ENCODE data around the gene CEP120.
"Not testable (repeated sequence)": the region's sequence is repeated elsewhere in the genome, so short reads cannot be mapped to it uniquely, and the experiment has no call there.

Gene CEP120

DNA sequence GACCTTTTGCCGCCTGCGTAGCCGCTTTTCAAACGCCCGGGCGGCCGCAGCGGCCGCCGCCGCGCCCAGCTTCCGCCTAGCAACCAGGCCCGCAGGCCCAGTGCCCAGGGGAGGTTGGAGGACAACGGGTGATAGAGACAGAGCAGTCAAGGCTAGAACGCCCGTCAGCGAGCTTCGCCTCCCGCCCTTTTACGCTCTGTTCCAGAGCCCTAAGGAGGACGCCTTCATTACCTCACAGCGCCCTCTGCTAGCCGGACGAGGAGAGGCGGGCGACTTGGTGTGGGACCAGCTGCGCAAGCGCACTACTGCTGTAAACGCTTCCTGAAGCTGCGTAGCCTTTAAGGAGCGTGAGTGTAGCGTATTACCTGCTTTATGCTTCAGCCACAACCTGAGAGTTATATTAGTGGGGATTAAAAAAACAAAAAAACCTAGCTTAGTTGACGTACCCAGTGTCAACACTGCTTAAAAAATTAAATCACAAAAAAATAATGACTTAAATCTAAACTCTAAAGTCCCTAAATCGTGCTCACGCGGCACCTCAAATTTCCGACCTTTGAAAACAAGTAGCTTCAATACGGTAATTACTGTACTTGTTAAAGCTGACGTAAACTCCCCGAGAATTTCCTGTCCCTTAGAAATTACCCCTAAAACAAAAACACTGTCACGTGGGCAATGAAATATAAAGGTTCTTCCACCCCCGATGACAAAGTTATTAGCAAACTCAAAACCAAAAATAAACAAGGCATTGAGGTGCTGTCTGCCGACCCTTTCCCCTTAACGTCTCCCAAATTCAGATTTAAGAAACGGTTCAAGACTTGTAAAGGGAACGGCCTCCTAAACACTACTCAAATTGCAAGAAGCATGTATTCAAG, at the start of gene CEP120:
Gene CEP120 (minus strand): TSS at position 126 of the 872 bp plus-strand sequence. CDS start 405 bp downstream, outside the sequence.
- DNase-seq: peak; percentile 96

DNA sequence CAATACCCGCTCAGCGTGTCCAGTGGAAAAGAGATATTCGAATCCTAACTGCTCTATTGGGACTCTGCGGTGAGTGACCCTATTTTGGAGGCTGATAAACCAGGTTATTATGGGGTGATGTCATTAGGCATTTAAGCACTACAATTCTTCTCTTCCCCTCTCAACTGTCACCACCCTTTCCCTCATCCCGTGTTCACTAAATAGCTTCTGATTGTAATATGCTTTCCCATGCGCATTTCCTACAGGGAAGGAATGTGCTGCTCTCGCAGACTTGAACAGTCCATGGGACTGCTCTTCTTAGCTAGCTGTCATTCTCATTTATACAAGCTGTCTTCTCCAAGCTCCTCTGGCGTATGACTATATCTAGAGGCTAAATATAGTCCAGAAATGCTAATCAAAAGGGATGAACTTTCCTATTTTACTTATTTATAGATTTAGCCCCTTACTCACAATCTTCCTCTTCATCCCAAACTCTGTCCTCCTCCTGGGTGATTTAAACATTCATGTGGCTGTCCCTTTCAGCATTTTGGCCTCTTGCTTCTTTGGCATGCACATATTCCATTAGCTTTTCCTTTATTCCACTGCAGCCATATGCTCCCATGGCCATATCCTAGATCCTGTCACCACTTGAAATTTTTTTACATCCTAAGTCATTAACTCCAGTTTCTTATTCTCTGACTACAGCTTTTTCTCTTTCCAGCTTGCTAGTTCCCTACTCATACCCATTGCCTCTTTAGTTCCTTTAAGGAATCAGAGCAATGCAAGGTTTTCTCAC, 49.1 kb upstream of the CEP120 start:
- DNase-seq: no peak

DNA sequence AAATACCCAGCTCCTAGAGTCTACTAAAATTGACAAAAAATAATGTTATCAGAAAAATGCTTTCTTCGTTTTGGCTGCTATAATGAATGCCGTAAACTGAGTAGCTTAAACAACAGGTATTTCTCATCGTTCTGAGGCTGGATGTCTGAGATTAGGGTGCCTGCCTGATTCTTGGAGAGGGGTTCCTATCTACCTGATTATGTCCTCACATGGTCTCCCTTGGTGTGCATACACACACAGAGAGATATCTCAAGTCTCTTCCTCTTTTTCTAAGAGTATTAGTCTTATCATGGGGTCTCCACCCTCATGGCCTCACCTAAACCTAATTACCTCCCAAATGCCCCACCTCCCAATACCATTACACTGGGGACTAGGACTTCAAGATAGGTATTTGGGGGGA, 48.2 kb upstream of the CEP120 start:
- no peak for DNase-seq

DNA sequence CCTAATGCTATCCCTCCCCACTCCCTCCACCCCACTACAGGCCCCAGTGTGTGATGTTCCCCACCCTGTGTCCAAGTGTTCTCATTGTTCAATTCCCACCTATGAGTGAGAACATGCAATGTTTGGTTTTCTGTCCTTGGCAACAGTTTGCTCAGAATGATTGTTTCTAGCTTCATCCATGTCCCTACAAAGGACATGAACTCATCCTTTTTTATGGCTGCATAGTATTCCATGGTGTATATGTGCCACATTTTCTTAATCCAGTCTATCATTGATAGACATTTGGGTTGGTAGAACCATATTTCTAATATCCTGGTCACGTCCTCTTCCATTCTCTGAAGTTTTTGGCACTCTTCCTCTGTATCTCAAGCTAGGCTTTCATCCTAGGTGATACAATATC, 43.6 kb upstream of the CEP120 start:
- not testable (repeated sequence) for DNase-seq

DNA sequence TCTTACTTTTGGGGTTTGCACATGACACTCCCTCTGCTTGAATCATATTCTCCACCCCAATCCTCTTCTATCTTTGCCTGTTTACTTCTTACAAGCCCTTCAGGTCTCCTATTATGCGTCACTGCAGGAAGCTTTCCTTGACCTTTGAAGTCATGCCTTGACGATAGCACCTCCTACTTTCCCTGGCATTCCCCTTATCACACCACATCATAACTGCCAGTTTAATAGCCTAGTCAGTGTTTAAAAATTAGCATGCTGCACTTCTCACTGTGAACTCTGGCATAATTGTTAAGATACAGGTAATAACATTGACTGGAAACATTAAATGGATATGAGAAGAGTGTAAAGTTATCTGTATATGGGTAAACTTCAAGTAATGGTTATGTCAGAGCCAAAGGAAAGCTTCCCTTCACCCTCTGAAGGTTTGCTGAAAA, 37.1 kb upstream of the CEP120 start:
- DNase-seq: peak; percentile 22

DNA sequence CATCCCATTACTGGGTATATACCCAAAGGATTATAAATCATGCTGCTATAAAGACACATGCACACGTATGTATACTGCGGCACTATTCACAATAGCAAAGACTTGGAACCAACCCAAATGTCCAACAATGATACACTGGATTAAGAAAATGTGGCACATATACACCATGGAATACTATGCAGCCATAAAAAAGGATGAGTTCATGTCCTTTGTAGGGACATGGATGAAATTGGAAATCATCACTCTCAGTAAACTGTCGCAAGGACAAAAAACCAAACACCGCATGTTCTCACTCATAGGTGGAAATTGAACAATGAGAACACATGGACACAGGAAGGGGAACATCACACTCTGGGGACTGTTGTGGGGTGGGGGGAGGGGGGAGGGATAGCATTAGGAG, 35.8 kb upstream of the CEP120 start:
- DNase-seq: not testable (repeated sequence)

DNA sequence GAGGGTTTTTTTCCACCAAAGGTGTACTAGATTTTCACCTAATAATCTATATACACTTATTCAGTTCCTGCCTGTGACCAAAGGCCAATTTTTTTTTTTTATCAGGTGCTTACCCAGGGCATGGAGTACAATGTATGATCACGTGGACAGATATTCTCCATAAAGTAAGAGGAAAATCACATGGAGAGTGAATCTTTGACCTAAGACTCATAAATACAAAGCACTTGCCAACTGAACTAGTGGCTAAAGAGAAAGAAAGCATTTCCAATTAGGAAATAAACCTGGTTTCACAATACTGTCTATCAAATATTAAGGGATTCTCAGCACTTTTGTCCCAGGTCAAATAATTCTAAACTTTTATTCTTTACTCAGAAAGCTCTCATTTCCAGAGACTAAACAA, 33.0 kb upstream of the CEP120 start:
- DNase-seq: no peak

DNA sequence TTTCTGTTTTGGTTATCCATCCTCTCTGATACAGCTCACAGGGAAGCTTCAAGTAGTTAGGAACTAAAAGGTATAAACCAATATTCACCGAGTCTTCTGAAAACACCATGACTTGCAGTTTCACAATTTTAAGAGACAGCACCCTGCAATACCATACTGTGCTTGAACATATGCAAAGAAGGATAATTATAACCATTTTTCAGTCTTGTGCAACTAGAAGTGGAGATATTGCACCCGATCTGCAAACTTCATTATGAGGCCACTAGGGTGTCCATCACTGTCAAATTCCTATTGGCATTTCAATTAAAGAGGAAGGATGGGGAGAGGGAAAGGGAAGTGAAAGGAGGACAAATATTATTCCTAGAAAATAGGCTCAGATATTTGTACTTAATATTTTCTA, 32.4 kb upstream of the CEP120 start:
- no peak for DNase-seq

DNA sequence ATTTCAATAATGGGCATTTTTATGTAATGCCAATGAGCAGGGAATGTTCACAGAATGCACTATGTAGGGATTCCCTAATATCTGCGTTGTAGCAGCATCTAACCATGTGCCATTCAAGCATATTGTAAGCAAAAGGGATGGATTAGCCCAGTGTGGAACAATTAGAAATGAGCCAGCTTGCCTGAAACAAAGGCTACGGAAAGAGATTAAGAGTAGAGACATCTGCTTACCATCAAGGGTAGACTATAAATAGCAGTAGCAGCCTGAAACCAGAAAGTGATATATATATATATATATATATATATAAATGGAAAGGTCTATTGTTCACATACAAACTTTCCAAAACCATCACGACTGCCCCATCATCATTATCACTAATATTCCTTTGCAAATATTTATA, 31.9 kb upstream of the CEP120 start:
- DNase-seq: no peak

DNA sequence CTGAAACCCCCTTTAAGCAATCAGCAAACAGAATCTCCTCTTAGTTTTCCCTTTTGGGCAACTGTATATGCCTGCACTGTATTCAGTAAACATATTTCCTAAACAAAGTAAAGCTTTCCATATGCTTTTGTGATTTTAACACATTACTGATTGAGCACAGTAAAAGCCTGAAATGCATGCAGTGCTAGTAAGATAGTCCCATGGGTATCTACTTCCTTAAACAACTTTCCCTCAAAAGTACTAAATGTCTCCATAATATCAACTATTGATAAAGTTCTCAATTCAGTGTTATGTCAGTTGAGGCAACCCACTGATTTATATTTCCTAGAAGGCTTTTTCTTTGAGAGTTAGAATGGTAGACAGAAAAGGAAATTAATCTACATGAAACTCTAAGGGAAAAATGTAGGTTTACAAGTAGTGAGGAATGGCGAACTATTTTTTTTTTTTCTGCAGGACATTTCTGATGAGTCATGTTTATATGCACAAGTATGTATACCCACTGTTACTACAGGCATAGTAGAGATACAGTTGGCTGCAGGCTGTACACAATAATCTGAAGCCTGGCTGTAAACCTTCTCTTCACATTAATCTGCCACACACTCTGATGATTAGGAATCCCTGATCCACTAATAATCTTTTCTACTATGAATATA, 31.2 kb upstream of the CEP120 start:
- DNase-seq: no peak

DNA sequence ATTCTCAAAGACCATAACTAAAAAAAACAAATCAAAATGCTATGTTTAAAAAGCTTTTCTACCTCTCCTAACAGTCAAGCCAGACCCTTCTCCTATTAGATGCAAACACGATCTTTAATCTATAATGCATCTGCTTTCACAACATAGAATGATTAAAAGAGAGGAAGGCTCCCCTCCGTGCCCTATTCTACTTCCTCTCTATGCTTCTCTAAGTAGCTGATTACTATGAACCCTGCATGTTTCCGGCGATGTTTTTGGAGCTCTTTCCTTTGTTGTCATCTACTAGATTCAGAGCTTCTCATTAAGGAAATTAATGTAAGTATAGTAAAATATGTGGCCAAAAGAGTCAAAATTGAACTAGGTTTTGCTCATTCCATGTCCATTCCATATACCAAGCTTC, 29.2 kb upstream of the CEP120 start:
- DNase-seq: no peak

DNA sequence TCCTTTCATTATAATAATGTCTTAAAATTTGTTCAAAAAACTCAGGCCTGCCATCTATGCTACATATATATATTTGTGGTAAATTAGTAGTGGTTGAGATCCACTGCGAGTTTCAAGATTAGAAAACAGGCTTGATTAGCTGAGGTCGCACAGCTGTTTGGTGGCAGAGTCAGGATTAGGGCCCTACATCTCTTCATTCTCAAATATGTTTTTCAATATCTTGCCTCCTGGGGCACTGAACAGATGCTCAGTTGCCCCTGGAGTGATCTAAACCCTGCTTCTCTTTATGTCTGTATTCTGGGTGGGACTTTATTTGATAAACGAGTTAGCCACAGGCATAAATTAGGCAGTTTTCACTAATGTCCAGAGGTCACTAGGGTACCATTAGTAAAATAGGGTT, 27.8 kb upstream of the CEP120 start:
- no peak for DNase-seq

DNA sequence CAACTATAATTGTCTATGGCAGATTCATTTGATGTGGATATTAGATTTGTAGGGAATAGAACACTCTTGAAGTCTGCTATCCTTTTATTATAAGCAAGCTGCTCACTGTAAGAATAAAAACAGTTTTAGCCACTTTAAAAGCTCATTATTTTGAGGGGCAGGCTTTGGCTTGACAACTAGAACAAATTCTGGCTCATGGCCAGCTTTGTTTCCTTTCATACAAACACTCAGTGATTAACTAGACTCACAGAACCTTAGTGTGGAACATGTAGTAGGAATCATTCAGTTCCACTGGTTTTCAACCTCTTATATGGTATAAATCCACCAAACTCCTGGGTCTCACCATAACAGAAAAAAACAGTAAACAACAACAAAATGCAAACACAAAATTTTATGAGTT, 27.4 kb upstream of the CEP120 start:
- no peak for DNase-seq

DNA sequence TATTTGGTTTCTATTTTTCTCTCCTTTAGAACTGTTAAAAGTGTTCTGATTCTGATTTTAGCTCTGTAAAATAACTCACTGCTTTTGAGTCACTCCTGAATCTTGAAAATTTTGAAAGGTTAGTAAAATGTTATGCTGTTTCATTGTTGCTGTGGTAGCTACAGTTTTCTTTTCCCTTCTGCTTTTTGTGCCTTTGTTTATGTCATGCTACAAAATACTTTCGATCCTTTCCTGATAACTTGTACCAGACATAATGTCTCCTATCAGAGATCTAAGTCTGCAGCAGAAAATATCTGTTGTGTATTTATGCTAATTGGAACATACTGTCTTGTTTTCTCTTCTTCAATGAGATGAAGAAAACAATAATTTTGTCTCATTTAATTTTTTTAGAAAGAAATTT, 26.9 kb upstream of the CEP120 start:
- DNase-seq: no peak

DNA sequence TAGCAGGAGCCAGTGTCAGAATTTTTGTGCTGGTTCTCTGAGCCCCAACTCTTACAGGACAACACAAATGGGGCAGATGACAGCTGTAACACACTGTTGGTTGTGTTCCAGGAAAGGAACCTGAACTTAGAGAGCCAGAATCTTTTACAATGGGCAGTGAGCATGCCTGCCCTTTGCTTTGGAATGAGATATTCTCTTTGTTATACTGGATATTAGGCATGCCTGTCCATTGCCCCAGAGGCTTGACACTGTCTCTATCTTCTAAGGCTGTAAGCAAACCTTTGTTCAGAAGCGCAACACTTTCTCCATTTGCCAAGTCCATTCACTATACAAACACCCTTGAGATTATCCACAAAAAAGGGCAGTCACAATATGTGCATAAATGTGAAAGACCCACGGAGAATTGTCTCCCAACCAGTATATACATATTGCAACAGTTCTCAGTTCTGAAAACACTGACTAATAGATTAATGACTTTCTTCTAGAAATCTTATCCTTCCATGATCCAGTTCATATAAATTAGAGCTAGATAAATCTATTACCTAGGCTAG, 26.3 kb upstream of the CEP120 start:
- DNase-seq: no peak

DNA sequence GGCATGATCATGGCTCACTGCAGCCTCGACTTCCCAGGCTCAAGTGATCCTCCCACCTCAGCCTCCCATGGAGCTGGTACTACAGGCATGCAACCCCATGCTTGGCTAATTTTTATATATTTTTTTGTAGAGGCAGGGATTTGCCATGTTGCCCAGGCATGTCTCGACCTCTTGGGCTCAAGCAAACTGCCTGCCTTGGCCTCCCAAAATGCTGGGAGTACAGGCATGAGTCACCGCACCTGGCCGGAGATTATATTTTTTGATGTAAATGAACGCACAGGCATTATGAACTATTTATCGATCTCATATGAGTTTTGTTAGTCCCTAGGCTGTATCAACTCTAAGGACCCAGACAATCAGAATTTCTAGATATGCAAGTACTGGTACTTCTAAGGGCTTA, 25.5 kb upstream of the CEP120 start:
- no peak for DNase-seq

DNA sequence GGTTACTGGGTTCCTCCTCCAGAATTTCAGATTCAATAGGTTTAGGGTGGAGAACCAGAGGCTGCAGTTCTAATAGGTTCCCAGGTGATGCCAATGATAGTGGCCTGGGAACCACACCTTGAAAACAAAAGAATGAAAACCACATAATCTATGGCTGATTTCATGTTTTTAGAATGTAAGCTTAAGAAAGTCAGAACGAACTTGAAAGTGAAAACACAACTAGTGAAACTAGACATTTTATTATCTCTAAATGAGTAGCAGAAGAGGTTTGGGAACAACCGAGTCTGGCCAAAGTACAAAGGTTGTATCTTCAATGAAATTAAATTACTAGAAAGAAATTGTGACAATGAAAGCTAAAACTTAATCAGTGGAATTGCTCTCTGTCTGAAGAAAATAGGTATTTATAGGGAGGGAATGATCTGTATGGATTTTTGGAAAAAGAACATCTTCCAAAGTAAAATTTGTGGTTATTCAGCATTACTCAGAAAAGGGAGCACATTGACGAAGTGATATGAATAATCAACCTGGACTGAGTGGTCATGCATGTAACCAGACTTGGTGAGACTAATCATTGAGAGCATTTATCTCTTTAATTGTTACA, 24.9 kb upstream of the CEP120 start:
- no peak for DNase-seq

DNA sequence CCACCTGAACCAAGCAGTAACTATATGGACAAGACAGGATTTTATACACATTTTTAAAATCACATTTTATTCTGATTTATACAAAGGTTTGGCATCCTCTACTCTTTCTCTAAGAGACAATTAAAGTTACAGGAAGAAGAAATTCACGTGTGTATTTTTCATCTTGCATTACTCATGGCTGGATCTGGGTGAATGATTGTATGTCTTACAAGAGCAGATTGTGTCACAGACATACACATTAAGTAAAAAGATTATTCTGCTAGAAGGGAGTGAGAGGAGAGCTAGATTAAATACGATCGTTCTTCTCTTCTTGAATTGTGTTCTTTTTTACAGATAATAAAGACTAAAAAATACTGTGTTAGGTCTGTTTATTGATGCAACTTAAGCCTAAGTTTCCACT, 20.8 kb upstream of the CEP120 start:
- no peak for DNase-seq

DNA sequence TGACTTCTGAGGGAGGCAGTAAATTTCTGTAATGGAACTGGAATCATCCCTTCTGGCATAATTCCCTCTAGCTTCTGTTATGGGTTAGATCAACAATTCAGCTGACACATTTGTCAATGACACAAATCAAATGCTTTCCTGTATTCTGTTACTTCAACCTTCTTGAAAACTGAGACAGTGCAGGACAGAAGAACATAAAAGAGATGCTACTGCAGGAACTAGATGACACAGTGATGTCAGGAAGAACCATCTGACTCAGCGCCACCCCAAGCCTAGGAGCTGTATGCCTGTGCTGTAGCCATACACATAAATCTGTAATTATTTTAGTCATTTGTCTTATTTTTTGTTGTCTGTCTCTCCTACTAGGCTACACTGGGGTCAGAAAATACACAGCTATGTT, 18.2 kb upstream of the CEP120 start:
- peak; percentile 27 for DNase-seq

DNA sequence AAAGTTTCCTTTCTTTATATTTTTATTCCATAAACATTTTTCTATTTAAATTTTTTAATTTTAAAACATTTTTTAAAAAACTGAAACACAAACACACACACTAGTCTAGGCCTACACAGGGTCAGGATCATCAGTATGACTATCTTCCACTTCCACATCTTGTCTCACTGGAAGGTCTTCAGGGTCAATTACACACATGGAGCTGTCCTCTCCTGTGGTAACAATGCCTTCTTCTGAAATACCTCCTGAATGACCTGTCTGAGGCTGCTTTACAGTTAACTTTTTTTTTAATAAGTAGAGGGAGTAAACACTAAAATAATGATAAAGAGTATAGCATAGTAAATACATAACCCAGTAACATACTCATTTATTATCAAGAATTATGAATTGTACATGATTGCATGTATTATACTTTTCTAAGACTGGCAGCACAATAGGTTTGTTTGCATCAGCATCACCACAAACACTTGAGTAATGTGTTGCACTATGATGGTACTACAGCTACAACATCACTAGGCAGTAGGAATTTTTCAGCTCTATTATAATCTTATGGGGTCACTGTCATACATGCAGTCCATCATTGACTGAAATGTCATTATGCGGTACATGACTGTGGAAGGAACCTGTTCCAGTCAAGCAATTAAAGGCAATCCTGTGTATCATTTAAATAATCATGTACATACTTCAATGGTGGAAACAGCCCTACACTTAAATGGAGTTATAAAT, 17.4 kb upstream of the CEP120 start:
- no peak for DNase-seq

DNA sequence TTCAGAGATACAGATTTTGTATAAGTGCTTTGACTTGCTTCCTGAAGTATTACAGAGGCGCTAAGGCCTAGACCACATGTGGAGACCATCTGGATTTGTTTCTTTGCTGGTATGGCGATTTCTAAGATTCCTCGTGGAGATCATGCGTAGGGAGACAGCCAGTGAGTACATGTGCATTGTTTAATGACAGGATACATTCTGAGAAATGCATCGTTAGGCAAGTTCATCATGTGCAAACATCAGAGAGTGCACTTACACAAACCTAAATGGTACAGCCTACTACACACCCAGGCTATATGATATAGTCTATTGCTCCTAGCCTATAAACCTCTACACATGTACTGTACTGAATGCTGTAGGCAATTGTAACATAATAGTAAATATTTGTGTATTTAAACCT, 16.5 kb upstream of the CEP120 start:
- no peak for DNase-seq

DNA sequence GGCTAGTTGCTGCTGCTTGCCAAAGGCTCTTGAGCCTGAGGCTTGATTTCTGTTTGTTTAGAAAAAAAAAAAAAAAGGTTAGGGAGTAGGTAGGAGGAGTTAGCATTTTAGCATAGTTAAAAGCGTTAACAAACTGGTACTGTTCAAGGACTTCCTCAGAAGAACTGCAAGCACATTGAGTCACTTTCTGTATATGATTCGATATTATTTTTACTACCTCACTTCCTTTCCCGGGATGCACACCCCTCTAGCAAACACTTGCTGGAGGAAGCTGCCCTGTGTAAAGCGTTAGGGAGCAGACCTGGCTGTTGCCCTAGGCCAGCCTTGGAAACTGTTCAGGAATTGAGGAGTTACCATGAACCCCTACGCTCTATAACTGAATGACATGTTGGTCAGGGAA, 15.7 kb upstream of the CEP120 start:
- DNase-seq: no peak

Data from stimulated activated naive CD4-positive, alpha-beta T cell treated with Interleukin-2 at 50 U/mL for 16 hours (primary cell).